ENCODE data around the gene ZNF648. TPM values are rescaled to one million over a fixed set of nuclear protein-coding genes. Genes with fewer than 3 reads are reported as not detected.

The ZNF648 gene
- total RNA-seq, 1 donor from 2014 or later, result not detected

- H3K9me3 Mint-ChIP-seq (ENCODE audit: unreplicated experiment), result peaks cover 8% of the 10 kb centered on the region
- H3K27ac Mint-ChIP-seq (ENCODE audit: unreplicated experiment), result no peak overlapping the region
- peaks cover 16% of the 10 kb centered on the region for H3K27me3 Mint-ChIP-seq (ENCODE audit: unreplicated experiment)
- TF ChIP-seq CTCF (IDR thresholded peaks at IDR 0.05), result no peak
- no peak for DNase-seq (ENCODE audit: extremely low spot score, unreplicated experiment)
- no peak overlapping the region for H3K4me3 Mint-ChIP-seq (ENCODE audit: unreplicated experiment)
- H3K36me3 Mint-ChIP-seq (ENCODE audit: unreplicated experiment), result no peaks in the 10 kb centered on the region
- no peaks in the 10 kb centered on the region for H3K4me1 Mint-ChIP-seq (ENCODE audit: unreplicated experiment)
Measured at GRCh38 chr1:182064611-182065010, 3.1 kb upstream of the ZNF648 start.

GRCh38 chr1:182062223-182062622 is 711 bp upstream of the ZNF648 start:
- no peak for DNase-seq (ENCODE audit: extremely low spot score, unreplicated experiment)
- no peaks in the 10 kb centered on the region for H3K4me1 Mint-ChIP-seq (ENCODE audit: unreplicated experiment)

GRCh38 chr1:182060877-182061276 is 635 bp downstream of the ZNF648 start:
- TF ChIP-seq CTCF (IDR thresholded peaks at IDR 0.05), result no peak
- no peak for DNase-seq (ENCODE audit: extremely low spot score, unreplicated experiment)
- Mint-ChIP-seq H3K27ac (ENCODE audit: unreplicated experiment) (no peak overlapping the region), H3K27me3 (ENCODE audit: unreplicated experiment) (peaks cover 11% of the 10 kb centered on the region), H3K4me1 (ENCODE audit: unreplicated experiment) (no peaks in the 10 kb centered on the region), H3K36me3 (ENCODE audit: unreplicated experiment) (no peaks in the 10 kb centered on the region), H3K9me3 (ENCODE audit: unreplicated experiment) (peaks cover 8% of the 10 kb centered on the region), H3K4me3 (ENCODE audit: unreplicated experiment) (no peak overlapping the region)

More at GRCh38 chr1:182062223-182062622, 711 bp upstream of the ZNF648 start:
- Mint-ChIP-seq H3K36me3 (ENCODE audit: unreplicated experiment) (no peaks in the 10 kb centered on the region), H3K9me3 (ENCODE audit: unreplicated experiment) (peaks cover 8% of the 10 kb centered on the region), H3K27ac (ENCODE audit: unreplicated experiment) (no peak overlapping the region), H3K27me3 (ENCODE audit: unreplicated experiment) (peaks cover 11% of the 10 kb centered on the region), H3K4me3 (ENCODE audit: unreplicated experiment) (no peak overlapping the region)
- no peak for TF ChIP-seq CTCF (IDR thresholded peaks at IDR 0.05)

- Mint-ChIP-seq H3K4me1 (ENCODE audit: unreplicated experiment) (no peaks in the 10 kb centered on the region), H3K27me3 (ENCODE audit: unreplicated experiment) (peaks cover 11% of the 10 kb centered on the region), H3K9me3 (ENCODE audit: unreplicated experiment) (peaks cover 8% of the 10 kb centered on the region), H3K4me3 (ENCODE audit: unreplicated experiment) (no peak overlapping the region), H3K27ac (ENCODE audit: unreplicated experiment) (no peak overlapping the region), H3K36me3 (ENCODE audit: unreplicated experiment) (no peaks in the 10 kb centered on the region)
- no peak for TF ChIP-seq CTCF (IDR thresholded peaks at IDR 0.05)
- DNase-seq (ENCODE audit: extremely low spot score, unreplicated experiment), result no peak
Measured at GRCh38 chr1:182059936-182060335, 1.6 kb downstream of the ZNF648 start.

GRCh38 chr1:182056601-182057366 is 4.7 kb downstream of the ZNF648 start:
- Mint-ChIP-seq H3K36me3 (ENCODE audit: unreplicated experiment) (no peaks in the 10 kb centered on the region), H3K9me3 (ENCODE audit: unreplicated experiment) (no peaks in the 10 kb centered on the region), H3K27me3 (ENCODE audit: unreplicated experiment) (peaks cover 9% of the 10 kb centered on the region), H3K4me1 (ENCODE audit: unreplicated experiment) (no peaks in the 10 kb centered on the region), H3K27ac (ENCODE audit: unreplicated experiment) (no peak overlapping the region), H3K4me3 (ENCODE audit: unreplicated experiment) (no peak overlapping the region)
- TF ChIP-seq CTCF (IDR thresholded peaks at IDR 0.05), result no peak
- no peak for DNase-seq (ENCODE audit: extremely low spot score, unreplicated experiment)
